ENCODE measurements around the gene EPN1.

Gene EPN1

DNA sequence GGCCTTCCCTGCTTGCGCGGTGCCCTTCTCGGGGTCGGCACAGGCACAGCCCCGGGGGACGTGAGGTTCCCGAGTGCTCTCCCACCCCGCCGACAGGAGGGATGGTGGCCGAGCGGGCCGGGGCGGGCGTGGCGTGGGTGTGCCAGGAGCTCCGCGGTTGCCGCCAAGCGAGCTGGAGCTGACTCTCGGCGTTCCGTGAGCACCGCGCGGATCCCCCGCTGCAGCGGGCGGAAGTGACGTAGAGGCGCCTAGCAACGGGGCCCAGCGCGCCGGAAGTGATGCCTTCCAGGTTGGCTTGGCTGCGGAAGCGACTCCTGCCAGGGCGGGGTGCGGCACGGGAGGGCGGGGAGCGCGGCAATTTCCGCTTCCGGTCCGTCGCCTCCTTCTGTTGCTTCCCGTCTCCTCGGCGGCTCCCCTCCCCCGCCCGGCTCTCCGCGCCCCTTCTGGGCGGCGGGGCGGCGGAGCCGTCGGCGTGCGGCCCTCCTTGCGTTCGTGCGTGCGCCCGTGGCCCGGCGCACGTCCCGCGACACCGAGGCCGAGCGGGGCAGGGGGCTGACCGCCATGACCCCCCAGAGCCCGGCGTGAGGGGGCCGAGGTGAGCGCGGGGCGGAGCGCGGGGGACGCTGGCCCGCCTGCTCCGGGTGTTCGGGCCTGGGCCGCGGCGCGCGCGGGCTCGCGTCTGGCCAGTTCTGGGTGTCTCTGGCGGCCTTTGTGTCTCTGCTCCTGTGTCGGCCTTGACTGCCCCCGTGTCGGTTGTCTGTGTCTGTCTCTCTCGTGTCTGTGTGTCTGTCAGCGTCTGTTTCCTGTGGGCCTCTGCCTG, at the start of gene EPN1:
TSS of gene EPN1 (plus strand) at position 386 of the 820 bp plus-strand sequence. CDS start 3,402 bp downstream, outside the sequence.
- peak; percentile 86 for DNase-seq (ENCODE audit: low read depth, low spot score)

DNA sequence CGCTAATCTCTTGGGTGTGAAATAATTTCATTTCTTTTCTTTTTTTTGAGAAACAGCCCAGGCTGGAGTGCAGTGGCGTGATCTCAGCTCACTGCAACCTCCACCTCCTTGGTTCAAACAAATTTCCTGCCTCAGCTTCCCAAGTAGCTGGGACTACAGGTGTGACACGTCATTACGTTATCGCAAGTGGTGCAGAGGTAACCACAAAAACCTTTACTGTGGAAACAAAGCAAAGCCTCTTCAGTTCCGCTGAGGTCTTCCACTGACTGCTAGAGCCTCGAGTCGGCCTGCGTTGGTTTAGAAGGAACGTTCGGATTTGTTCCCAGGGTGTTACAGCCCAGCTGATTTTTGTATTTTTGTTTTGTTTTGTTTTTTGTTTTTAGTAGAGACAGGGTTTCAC, 48.7 kb upstream of the EPN1 start:
- no peak for DNase-seq (ENCODE audit: low read depth, low spot score)

DNA sequence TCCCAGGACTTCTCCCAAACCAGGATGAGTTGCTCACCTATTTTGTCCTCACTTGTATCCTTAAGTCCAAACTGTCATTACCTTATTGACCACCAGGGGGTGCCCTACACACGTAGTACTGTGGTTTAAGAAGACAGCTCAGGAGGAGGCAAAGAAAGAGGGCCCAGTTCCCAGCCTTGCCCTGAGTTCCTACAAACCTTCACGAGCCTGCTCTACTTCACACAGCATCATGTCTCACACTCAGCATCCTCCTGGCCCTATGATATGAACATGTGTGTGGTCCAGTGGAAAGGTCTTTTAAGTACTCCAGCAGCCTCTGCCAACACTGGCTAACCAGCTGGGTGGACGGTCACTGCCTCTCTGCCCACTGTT, 42.6 kb upstream of the EPN1 start:
- peak; percentile 96 for DNase-seq (ENCODE audit: low read depth, low spot score)

DNA sequence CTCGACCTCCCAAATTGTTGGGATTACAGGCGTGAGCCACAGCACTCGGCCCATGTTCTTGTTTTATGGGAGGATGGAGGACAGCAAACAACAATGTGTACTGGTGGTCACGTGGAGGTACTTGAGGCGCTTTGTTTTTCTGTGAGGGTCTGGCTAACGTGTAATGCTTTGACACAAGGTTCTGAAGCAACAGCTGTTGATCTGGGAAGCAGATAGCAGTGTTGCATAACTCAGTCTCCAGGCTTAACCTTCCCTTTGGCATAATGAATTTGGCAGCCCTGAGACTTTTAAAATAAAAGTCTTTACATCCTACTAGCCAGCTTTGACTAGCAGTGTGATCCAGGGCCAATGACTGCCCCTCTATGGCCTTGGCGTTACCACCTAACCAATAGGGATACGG, 41.2 kb upstream of the EPN1 start:
- DNase-seq (ENCODE audit: low read depth, low spot score): no peak

DNA sequence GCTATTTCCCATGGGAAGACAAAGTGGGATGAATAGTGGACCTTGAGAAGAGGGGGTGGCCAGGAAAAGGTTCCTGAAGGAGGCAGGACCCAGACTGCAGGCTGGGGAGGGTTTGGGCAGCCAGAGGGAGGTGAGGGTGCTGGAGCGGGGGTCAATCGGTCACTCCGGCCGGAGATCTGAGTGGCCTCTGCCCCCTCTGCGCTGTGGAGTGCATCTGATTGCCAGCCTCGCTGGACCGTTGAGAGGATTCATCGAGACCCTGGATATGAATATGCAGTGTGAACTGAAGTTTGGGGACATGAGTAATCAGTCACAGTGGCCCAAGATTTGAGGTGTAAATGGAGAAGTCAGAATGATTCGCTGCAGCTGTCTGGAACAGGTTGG, 39.7 kb upstream of the EPN1 start:
- no peak for DNase-seq (ENCODE audit: low read depth, low spot score)

DNA sequence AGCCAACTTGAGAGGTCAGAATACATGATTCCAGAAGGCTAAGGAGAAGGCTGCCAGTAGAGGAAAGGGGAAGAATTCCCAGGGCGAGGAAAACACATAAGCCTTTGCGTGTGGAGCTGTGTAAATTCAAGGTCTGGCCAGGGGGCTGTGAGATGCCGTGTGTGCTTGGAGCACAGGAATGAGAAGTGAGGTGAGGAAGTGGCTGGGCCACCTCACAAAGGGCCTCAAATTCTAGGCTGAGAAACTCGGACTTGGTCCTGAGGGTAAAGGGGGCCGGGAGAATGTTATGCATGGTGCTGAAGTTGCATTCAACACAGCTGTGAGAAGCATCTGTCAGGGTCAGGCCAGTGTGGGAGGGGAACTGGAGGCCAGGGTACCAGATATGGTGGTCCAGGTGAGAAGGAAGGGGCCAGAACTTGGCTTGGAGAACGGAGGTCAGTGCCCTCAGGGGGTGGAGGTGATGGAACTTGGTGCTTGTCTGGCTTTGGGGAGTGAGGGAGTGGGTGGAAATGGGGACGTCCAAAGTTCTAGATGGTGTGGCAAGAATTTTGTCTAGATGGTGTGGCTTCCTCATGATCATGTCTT, 39.1 kb upstream of the EPN1 start:
- DNase-seq (ENCODE audit: low read depth, low spot score): no peak

DNA sequence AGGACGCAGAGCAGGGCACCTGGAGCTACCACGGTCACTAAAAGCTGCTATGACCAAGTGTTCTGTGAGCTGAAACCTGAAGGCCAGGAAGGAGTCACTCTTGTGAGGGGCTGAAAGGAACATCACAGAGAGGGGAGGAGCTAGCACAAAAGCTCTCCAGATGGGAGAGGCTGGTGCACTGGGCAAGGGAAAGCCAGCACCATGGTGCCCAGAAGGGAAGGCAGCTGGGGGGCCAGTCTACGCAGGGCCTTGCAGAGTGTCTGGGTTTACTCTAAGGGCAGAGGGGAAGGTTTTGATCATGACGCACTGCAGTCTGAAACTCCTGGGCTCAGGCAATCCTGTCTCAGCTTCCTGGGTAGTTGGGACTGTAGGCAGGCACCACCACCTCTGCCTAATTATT, 38.3 kb upstream of the EPN1 start:
- DNase-seq (ENCODE audit: low read depth, low spot score): no peak

DNA sequence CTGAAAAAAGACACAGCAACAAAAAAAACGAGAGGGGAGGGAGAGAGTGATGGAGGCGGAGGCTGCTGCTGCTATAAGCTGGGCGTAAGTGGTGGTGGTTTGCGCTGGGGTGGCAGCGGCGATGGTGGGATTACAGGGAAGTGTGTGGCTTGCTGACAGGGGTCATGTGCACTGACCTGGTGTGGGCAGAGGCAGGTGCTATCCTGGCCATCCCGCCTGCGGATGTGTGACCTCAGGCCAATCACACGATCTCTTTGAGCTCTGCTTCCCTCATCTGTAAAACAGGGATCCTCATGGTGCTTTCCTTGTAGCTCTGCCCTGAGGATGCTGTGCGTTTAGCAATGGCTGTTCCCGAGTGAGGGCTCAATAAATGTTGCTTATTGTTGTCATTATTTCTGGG, 37.5 kb upstream of the EPN1 start:
- DNase-seq (ENCODE audit: low read depth, low spot score): no peak

DNA sequence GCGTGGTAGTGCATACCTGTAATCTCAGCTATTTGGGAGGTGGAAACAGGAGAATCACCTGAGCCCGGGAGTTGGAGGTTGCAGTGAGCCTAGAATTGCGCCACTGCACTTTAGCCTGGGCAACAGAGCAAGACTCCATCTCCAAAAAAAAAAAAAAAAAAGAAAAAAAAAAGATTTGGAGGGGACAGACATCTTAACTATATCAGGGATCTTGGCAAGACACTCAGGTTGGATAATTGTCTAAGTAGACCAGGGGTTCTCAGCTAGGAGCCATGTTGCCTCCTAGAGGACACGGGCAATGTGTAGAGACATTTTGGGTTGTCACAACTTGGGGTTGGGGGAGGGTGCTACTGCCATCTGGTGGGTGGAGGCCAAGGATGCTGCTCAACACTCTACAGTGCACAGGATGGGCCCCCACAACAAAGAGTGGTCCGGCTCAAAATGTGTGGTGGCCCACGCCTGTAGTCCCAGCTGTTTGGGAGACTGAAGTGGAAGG, 36.1 kb upstream of the EPN1 start:
- DNase-seq (ENCODE audit: low read depth, low spot score): no peak

DNA sequence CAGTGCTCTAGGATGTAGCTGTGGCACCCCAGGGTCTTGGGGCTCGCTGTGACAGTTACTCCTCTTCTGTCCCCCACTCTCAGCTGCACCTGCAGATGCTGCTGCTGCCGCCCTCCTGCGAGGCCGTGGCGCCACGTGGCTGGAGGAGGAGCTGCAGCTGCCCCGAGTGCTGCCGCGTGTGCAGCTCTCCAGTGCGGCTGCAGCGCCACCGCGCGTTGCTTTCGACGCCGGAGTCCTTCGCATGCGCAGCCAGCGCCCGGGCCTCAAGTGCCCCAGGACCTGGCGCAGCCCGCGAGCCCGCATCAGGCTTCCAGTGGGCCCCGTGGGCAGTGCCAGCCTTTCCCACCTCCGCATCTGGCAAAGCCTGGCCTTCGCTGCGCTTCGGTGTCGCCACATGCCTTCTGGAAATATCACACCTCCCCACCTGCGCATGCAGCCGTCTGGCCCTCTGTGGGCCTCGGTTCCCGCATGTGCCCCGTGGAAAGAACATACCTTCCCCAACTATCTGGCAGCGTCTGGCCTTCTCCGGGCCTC, 34.9 kb upstream of the EPN1 start:
- DNase-seq (ENCODE audit: low read depth, low spot score): no peak

DNA sequence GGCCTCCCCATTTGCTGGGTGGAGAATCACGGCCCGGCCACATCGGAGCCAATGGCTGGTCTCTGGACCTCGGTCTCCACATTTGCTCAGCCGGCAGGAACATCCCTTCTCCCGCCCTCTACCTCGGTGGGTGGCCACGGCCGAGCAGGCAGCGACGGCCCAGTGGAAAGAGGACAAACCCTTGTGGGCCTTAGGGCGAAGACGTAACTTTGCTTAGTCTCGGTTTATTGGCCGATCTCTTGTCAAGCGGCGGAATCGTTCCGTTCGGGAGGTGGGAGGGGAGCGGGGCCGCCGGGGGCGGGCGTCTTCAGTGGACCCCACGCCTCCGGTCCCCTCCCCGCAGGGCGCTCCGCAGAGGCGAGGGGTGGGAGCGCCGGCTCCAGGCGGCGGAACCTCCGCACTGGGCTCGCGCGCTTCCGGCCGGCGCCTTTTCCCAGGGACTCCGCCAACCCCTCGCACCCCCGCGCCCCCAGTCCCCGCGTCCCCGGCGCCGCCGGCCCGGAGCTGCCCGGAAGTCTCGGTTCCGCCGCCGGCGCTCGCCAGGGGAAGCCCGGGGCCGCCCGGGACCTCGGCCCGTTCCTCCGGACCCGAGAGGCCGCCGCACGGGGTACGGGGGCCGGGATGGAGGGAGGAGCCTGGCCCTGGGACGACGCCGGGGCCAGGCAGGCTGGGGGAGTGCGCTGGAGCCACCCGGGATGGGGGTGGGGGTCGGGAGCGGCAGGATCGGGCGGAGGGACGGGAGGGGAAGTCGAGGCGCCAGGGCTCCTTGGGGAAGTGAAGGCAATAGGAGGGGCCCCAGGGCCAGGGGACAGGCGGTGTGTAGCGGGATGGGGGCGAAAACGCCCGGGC, 34.2 kb upstream of the EPN1 start, which contains the start of gene ZNF580:
TSS of gene ZNF580 (plus strand) at position 426 of the 849 bp plus-strand sequence. CDS start 1,507 bp downstream, outside the sequence.
- DNase-seq (ENCODE audit: low read depth, low spot score): no peak

DNA sequence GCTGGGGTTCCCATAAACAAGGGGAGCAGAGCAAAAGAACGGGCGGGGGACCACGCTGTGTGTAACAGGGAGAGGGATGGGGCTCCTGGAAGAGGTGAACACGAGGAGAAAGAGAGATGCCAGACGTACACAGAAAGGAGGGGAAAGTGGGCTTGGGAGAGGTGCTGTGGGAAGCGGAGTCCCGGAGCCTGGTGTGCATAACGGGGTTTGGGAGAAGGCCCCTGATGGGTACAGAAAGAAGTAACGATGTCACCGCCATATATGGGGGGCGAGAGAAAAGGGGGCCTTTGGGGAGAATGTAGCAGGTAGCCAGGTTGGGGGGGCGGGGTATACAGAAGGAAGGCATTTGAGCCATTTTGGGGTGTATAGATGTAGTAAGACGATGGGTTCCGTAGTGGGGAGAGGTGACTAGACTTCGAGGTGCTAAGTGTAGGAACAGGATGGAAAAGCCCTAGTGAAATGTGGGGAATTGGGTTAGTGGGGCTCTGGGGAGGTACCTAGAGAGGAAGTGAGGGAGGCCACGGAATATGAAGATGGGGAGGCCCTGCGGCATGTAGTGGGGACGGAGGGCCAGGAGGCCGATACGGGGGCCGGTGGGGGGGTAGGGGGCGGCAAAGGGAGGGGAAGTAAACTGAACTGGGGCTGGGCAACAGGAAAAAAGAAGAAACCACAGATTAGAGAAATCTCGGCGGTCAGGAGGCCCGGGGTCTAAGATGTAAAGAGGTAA, 33.4 kb upstream of the EPN1 start:
- DNase-seq (ENCODE audit: low read depth, low spot score): no peak

DNA sequence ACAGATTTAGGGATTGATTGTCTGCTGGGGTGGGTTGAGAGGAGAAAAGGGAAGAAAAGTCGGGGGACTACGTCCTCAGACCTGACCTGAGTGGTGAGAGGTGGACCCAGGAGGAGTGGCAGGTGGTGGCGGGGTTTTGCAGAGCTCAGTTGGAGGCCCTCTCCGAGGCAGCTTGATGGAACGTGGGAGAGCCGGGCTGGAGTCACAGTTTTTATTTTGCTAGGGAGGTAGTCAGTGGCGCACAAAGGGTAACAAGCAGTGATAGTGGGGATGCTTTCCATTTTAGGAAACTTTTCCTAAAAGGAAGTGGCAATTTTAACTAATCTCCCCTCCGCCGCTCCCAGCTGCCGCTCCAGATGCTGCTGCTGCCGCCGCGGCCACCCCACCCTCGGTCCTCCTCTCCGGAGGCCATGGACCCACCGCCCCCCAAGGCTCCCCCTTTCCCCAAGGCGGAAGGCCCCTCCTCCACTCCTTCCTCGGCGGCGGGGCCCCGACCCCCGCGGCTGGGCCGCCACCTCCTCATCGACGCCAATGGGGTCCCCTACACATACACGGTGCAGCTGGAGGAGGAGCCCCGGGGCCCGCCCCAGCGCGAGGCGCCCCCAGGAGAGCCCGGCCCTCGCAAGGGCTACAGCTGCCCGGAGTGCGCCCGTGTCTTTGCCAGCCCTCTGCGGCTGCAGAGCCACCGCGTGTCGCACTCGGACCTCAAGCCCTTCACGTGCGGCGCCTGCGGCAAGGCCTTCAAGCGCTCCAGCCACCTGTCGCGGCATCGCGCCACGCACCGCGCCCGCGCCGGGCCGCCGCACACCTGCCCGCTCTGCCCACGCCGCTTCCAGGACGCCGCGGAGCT, 32.6 kb upstream of the EPN1 start:
- DNase-seq (ENCODE audit: low read depth, low spot score): no peak

DNA sequence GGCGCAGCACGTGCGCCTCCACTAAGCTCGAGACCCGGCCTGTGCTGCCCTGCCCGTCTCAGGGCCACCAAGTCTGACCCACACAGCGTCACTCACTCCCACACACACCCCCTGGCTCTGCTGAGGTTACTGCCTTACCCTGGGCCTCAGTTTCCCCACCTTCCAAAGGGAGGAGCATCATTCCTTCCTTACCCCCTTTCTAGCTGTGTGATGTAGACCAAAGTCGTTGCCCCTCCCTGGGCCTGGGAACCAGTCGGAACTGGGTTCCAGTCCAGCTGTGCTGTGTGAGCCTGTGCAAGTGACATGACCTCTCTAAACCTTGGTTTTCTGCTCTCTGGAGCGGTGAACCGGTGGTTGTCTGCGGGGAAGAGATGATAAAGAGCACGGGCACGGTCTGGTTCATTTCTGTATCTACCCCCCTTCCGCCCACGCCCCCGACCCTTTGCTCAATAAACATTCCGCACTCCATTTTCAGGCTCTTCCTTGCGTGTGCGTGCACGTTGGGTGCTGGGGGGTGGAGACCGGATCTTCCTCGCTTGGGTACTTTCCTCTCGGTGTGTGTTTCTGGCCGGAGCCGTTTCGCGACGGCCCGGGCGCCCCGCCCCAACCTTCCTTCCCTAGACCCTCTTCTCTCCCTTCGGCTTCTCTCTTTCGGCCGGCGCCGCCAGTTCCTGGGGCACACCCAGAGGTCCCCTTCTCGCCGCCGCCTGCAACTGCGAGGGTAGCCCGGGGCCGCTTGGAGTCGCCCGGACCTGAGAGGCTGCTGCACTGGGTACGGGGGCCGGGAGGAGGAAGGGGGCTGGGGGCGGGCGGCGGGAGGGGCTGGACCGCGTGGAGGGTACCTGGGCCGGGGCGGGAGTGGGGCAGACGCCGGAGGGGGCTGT, 31.8 kb upstream of the EPN1 start, which contains the start of gene ZNF581:
TSS of gene ZNF581 (plus strand) at position 647 of the 884 bp plus-strand sequence. CDS start 923 bp downstream, outside the sequence.
- no peak for DNase-seq (ENCODE audit: low read depth, low spot score)

DNA sequence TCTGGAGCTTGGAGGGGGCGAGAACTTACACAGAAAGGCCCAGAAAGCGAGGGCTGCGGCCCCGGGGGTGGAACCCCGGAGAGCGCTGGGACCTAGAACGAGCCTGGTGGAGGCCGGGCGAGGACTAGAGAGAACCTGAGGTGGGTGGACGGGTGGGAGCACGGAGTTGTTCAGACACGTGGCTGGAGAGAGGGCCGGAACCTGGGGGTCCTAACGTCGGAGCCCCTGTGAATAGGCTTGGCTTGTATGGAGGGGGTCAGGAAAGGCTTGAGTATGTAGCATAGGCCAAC, 31.2 kb upstream of the EPN1 start:
- no peak for DNase-seq (ENCODE audit: low read depth, low spot score)

DNA sequence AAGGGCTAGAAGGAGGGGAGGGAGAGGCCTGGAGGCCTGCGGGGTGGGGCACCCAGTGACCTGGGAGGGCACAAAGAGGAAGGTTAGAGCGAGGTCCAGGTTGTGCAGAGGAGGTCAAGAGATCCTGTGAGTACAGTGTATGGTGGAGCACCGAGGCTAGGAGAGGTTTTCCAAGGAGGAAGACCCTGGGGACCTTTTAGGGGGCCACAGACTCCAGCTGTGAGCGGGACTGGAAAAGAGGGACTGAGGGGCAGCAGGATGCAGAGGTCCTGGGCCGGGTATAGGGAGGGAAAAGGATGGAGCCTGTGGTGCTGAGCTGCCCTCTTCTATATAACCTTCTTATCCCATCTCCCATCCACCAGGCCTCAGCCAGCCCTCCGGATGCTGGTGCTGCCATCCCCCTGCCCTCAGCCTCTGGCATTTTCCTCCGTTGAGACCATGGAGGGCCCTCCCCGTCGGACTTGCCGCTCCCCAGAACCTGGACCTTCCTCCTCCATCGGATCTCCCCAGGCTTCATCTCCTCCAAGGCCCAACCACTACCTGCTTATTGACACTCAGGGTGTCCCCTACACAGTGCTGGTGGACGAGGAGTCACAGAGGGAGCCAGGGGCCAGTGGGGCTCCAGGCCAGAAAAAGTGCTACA, 30.7 kb upstream of the EPN1 start:
- DNase-seq (ENCODE audit: low read depth, low spot score): no peak

DNA sequence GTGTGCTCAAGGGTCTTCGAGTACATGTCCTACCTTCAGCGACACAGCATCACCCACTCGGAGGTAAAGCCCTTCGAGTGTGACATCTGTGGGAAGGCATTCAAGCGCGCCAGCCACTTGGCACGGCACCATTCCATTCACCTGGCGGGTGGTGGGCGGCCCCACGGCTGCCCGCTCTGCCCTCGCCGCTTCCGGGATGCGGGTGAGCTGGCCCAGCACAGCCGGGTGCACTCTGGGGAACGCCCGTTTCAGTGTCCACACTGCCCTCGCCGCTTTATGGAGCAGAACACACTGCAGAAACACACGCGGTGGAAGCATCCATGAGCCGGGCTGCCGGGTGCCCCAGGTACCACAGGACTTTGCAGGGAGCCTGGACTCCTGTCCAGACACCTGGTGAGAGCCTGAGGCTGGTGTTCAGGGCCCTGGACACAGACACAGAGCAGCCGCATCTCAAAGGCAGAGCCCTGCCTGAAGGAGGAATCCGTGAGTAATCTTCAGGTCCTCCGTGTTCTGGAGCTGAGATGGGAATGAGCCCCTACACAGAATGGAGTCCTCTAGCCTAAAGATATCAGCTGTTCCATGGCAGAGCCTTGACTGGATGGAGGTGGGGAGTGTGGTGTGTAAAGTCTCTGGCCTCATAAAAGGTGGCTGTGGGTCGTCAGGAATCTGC, 30.0 kb upstream of the EPN1 start:
- DNase-seq (ENCODE audit: low read depth, low spot score): no peak

DNA sequence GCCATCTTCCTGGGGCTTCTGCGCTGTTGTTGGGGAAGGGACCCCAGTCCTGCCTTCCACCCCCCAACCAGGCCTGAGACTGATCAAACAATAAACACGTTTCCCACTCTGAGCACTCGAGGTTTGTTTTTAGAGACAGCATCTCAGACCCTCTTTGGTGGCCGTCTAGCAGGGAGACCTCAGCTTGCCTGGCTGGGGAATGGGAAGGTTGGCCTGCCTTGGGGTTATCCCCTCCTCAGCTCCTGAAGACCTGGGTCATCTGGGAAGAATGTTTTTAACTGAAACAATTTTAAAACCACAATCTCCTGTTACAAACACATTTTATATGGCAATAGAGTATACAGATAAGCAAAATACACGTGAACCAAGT, 29.5 kb upstream of the EPN1 start:
- no peak for DNase-seq (ENCODE audit: low read depth, low spot score)

Measured in smooth muscle cell of the brain vasculature (primary cell).